ENCODE measurements around the gene PDPR.
"Not testable (repeated sequence)": the region's sequence is repeated elsewhere in the genome, so short reads cannot be mapped to it uniquely, and the experiment has no call there.

- not testable (repeated sequence) for TF ChIP-seq POLR2A (IDR thresholded peaks at IDR 0.05; ENCODE audit: low read length); GATA1 (IDR thresholded peaks at IDR 0.05; ENCODE audit: low read depth, low read length)
These were observed 12.1 kb downstream of the PDPR start for GRCh38 chr16:70126226-70126625.

Data from erythroblast (primary cell).